Measurements from ENCODE around the gene ZMYND8. TPM values are rescaled to one million over a fixed set of nuclear protein-coding genes. Genes with fewer than 3 reads are reported as not detected.

Gene ZMYND8
- total RNA-seq, 1 experiment from 2014 or later, result 50.7 TPM

- ATAC-seq (no peak), DNase-seq (ENCODE audit: low read depth, low spot score) (no peak)
- in situ Hi-C loops (cut with HindIII; ENCODE audit: low pct_unique_long_range_greater_than_20kb, low sequenced_read_pairs) (no loop called here), intact Hi-C loops (cut with micrococcal nuclease; ENCODE audit: unreplicated experiment) (loop anchor here (10.0 kb wide), 2 partner anchors 65 to 235 kb away; partner anchors contain the start of gene NCOA3)
- H3K36me3 ChIP-seq (ENCODE audit: control insufficient read depth, insufficient read depth, low read length), result peaks cover 4% of the 10 kb centered on the region; the same call in 1 of the 2 replicates
- no TSS peak for BruUV-seq (replicated peaks)
- no peaks in the 10 kb centered on the region for H3K27me3 ChIP-seq (ENCODE audit: control insufficient read depth, insufficient read depth, low read length)
- ChIA-PET POLR2A (no interaction called here), CTCF (interaction anchor here (5.9 kb wide), 1 partner anchor 113 kb away, joined by 97 read pairs; no protein-coding TSS in a partner anchor)
- no peak overlapping the region for H3K4me3 ChIP-seq (ENCODE audit: low read depth in 2 of 2, low read length in 2 of 2)
- no peaks in the 10 kb centered on the region for H3K9me3 ChIP-seq (ENCODE audit: control insufficient read depth, insufficient read depth, low read depth, low read length)
- peaks cover 25% of the 10 kb centered on the region for H3K4me1 ChIP-seq (ENCODE audit: control insufficient read depth, insufficient read depth, low read length)
- H3K27ac ChIP-seq (ENCODE audit: low read length), result peak overlapping the region; percentile 39; the same call in 1 of the 2 replicates
- TF ChIP-seq POLR2AphosphoS5 (IDR thresholded peaks at IDR 0.05; ENCODE audit: low read depth, low read length), result no peak
- no peak for TF ChIP-seq REST (IDR thresholded peaks at IDR 0.05; ENCODE audit: insufficient read depth in 1 of 2, low read depth in 2 of 2, low read length in 1 of 2)
- no peak for TF ChIP-seq SIN3A (IDR thresholded peaks at IDR 0.05; ENCODE audit: borderline replicate concordance, insufficient read depth, low read depth, low read length)
Observed at GRCh38 chr20:47269309-47270165, 87.0 kb downstream of the ZMYND8 start.

GRCh38 chr20:47267621-47268020, 88.9 kb downstream of the ZMYND8 start:
- Histone ChIP-seq H3K27ac (ENCODE audit: low read length) (no peak overlapping the region; the same call in 1 of the 2 replicates), H3K27me3 (ENCODE audit: control insufficient read depth, insufficient read depth, low read length) (no peaks in the 10 kb centered on the region), H3K36me3 (ENCODE audit: control insufficient read depth, insufficient read depth, low read length) (no peaks in the 10 kb centered on the region; the same call in 1 of the 2 replicates), H3K4me3 (ENCODE audit: low read depth in 2 of 2, low read length in 2 of 2) (no peak overlapping the region), H3K9me3 (ENCODE audit: control insufficient read depth, insufficient read depth, low read depth, low read length) (no peaks in the 10 kb centered on the region), H3K4me1 (ENCODE audit: control insufficient read depth, insufficient read depth, low read length) (peaks cover 10% of the 10 kb centered on the region; the same call in 1 of the 2 replicates)
- in situ Hi-C loops (cut with HindIII; ENCODE audit: low pct_unique_long_range_greater_than_20kb, low sequenced_read_pairs), result no loop called here
- BruUV-seq (replicated peaks), result no TSS peak
- ChIA-PET POLR2A (no interaction called here), CTCF (no interaction called here)
- DNase-seq (ENCODE audit: low read depth, low spot score) (no peak), ATAC-seq (no peak)
- TF ChIP-seq REST (IDR thresholded peaks at IDR 0.05; ENCODE audit: insufficient read depth in 1 of 2, low read depth in 2 of 2, low read length in 1 of 2) (no peak), CTCF (IDR thresholded peaks at IDR 0.05) (no peak), TCF7L2 (IDR thresholded peaks at IDR 0.05; ENCODE audit: low read depth, low read length) (no peak), SIN3A (IDR thresholded peaks at IDR 0.05; ENCODE audit: borderline replicate concordance, insufficient read depth, low read depth, low read length) (no peak), POLR2AphosphoS5 (IDR thresholded peaks at IDR 0.05; ENCODE audit: low read depth, low read length) (no peak)
- intact Hi-C loops (cut with micrococcal nuclease; ENCODE audit: unreplicated experiment), result no loop called here

Measured in Panc1 (cell line).